NCI-H748 (cell line): ENCODE data around the gene STUB1.
A peak's percentile ranks its signal among the peaks of the same experiment; 100 is the strongest.

ENCODE experiments used
- DNase-seq: peaks from one replicate; lab custom pipeline; 2025; ENCODE audit not compliant: unreplicated experiment; lab: John Stamatoyannopoulos, UW

Gene STUB1

GRCh38 chr16:662597-662996 lies 17.6 kb upstream of the STUB1 start:
- no peak for DNase-seq

DNA sequence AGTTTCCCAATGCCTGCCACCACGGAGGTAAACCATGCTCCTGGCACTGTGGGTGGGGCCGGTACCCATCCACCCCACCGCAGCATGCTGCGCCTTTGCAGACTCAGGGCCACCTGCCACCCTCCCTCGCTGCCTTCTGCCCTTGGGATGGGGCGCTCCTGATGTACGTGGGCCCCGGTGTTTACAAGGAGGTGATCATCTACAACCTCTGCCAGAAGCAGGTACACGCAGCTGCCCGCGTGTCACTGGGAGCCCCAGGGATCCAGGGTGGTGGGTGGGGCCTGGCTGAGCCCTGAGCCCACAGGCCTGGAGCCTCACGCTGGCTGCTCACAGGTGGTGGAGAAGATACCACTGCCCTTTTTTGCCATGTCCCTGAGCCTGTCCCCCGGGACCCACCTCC lies 13.6 kb upstream of the STUB1 start:
- no peak for DNase-seq

GRCh38 chr16:667113-667779 lies 13.0 kb upstream of the STUB1 start:
- no peak for DNase-seq

GRCh38 chr16:667780-668518 lies 12.3 kb upstream of the STUB1 start, which contains the start of gene RHOT2:
TSS of gene RHOT2 (plus strand) at chr16:668132. CDS start at chr16:668200, 68 bp downstream.
- peak; percentile 90 for DNase-seq

- no peak for DNase-seq
Measured at GRCh38 chr16:668519-669171, 11.6 kb upstream of the STUB1 start.

DNA sequence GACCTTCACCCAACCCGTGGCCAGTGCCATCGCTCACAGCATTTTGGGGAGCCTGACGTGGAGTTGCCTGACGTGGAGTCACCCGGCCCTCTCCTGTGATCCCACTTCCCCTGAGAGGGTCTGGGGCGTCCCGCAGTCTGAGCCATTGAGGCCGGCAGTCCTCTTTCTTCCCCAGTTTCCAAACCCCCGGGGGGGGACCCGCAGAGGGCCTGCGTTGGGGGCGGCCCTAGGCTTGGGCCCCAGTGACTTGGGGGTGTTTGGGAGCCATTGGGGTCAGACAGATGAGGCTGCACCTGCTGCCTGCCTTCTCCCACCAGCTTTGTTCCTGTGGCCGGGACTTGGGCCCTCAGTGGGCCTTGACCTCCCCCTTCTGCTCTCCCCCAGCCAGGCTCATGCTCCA lies 10.5 kb upstream of the STUB1 start:
- no peak for DNase-seq

DNA sequence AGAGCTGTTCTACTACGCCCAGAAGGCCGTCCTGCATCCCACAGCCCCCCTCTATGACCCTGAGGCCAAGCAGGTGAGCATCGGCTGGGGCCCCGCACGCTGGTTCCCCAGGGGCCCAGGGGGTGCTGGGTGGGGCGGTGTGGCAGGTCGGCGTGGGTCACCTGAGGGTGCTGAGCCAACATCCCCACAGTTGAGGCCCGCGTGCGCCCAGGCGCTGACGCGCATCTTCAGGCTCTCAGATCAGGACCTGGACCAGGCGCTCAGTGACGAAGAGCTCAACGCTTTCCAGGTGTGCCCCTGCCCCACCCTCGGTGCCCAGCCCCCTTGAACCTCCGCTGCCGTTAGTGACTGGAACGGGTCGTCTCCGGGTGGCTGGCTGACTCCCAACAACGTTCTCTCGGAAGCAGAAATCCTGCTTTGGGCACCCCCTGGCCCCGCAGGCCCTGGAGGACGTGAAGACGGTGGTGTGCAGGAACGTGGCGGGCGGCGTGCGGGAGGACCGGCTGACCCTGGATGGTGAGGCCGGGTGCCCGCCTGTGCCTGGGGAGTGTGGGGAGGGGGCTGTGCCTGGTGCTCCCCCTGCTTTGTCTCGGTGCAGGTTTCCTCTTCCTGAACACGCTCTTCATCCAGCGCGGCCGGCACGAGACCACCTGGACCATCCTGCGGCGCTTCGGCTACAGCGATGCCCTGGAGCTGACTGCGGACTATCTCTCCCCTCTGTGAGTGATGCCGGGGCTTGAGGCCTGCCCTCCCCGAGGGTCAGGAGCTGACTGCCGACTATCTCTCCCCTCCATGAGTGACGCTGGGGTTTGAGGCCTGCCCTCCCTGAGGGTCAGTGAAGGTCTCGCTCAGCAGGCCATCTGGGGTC lies 9.5 kb upstream of the STUB1 start:
- DNase-seq: no peak

GRCh38 chr16:671353-672131 lies 8.7 kb upstream of the STUB1 start:
- DNase-seq: no peak

GRCh38 chr16:672371-672770 lies 7.8 kb upstream of the STUB1 start:
- no peak for DNase-seq

DNA sequence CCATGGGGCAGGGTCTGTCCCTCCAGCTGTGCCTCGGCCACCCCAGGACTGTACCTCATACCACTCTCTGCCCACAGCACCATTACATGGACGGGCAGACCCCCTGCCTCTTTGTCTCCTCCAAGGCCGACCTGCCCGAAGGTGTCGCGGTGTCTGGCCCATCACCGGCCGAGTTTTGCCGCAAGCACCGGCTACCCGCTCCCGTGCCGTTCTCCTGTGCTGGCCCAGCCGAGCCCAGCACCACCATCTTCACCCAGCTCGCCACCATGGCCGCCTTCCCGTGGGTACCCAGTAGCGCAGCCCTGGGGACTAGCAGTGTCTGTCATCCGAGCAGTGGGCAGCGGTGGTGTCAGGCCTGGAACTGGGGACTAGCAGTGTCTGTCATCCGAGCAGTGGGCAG lies 7.4 kb upstream of the STUB1 start:
- DNase-seq: no peak

GRCh38 chr16:673399-673991 lies 6.7 kb upstream of the STUB1 start:
- no peak for DNase-seq

DNA sequence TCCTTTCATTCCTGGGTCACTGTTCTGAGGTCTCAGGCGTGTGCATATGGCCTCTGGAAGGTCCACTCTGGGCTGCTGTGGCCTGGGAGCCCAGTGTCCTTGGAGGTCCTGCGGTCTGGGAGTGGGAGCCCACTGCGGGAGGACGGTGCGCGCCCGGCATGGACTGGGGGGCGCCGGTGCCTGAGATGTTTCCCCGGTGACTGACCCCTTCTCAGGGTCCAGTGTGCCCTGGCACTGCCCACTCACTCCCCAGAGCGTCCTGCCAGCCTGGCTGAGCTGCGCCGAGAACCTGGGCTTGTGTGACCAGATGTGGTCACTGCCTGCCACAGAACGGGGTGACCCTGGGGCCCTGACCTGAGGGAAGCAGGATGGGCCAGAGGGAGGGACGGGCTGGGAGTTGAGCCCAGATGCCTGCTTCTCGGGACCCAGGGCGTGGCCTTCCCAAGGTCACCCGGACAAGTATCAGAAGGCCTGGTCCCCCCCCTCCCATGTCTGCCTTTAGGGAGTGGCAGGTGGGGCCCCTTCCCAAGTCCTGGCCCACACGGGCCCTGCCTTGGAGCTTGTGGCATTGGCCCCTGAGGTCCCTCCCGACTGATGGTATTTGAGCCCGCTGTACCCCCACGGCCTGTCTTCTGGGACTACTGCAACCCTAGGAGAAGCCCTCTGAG lies 5.9 kb upstream of the STUB1 start:
- DNase-seq: no peak

DNA sequence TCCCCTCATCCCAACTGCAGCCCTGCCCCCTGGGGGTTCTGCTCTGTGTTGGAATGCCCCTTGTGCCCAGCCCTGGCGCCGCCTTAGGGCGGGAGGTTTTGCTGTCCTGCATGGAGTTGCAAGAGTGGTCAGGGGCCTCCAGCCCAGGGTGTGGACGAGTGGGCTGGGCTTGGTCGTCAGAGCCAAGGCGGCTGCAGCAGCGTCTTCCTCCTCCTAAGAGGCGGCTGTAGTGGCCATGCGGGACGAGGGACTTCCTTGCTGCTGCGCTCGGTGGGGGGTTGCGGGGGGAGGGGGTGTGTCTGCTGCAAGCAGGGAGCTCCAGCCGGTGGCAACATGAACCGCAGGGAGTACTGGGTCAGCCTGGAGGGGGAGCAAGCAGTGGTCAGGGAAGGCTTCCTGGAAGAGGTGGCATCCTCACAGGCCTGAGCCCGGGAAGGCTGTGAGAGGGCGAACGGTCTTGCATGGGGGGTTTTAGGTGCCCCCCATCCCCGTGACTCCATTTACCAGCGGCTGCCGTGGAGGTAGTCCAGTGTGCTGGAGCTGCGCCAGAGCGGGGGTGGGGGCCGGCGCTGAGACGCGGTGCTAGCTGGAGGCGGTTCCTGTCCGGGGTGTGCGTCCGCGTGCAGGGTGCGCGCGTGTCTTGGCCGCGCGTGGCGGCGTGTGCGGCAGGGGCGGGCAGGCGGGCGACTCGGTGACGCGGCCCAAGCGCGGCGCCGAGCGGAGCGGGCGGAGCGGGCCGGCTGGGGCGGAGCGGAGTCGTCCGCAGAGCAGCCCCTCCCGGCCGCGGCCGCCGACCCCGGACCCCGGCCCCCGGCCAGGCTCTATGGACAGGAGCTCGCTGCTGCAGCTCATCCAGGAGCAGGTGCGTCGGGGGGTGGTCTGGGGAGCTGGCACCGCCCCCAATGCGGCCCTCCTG lies 5.0 kb upstream of the STUB1 start, which contains the start of gene RHBDL1:
RHBDL1 (plus strand) TSS at position 704 of the 916 bp plus-strand sequence; CDS start at position 824, 120 bp downstream.
- peak; percentile 20 for DNase-seq

GRCh38 chr16:675884-676564 lies 4.2 kb upstream of the STUB1 start:
- no peak for DNase-seq

DNA sequence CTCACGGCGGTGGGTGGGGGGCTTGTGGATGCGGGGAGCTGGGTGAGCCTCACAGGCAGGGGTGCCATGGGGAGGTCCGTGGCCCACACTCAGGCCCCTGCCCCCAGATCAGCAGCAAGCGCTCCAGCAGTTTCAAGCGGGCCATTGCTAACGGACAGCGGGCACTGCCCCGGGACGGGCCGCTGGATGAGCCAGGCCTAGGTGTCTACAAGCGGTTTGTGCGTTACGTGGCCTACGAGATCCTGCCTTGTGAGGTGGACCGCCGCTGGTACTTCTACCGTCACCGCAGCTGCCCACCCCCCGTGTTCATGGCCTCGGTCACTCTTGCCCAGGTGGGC lies 3.7 kb upstream of the STUB1 start:
- DNase-seq: no peak

DNA sequence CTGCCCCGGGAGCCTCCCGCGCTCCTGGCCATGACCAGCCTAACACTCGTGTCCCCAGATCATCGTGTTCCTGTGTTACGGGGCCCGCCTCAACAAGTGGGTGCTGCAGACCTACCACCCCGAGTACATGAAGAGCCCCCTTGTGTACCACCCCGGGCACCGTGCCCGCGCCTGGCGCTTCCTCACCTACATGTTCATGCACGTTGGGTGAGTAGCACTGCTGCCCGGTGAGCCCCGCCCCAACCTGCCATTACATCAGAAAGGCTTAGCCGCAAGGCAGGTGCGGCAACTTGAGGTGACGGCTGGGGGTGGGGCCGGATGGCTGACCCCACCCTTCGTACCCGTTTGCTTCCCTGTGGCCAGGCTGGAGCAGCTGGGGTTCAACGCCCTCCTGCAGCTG lies 3.3 kb upstream of the STUB1 start:
- DNase-seq: peak; percentile 86

- peak; percentile 79 for DNase-seq
Measured at GRCh38 chr16:677316-678190, 2.7 kb upstream of the STUB1 start.
